Stimulated activated CD8-positive, alpha-beta memory T cell treated with anti-CD3 and anti-CD28 coated beads, Interleukin-12 subunit alpha, Interleukin-12 subunit beta, amount 100 ng/mL, for 24 hours (primary cell): ENCODE results near the gene SLC25A5.

ENCODE experiments used
- DNase-seq: peaks from one replicate; pipeline ENCODE4 v3.0.0-alpha.2; 2020; ENCODE audit errors: extremely low read depth

The SLC25A5 gene

GRCh38 chrX:119505945-119506344 is 37.7 kb downstream of the SLC25A5 start:
- DNase-seq, result no peak

GRCh38 chrX:119507206-119507605 is 39.0 kb downstream of the SLC25A5 start:
- DNase-seq, result no peak

- no peak for DNase-seq
Observed at GRCh38 chrX:119512146-119512800, 44.0 kb downstream of the SLC25A5 start.

- DNase-seq, result no peak
Observed at GRCh38 chrX:119516157-119516702, 48.0 kb downstream of the SLC25A5 start.

GRCh38 chrX:119518371-119518770 is 50.1 kb downstream of the SLC25A5 start:
- DNase-seq, result no peak
